ENCODE measurements around the gene CFAP52.

Gene CFAP52

GRCh38 chr17:9676084-9676483 is 99.6 kb downstream of the CFAP52 start:
- Histone ChIP-seq H3K4me3 (no peak overlapping the region), H3K27ac (no peak overlapping the region)
- DNase-seq (ENCODE audit: low spot score), result no peak
- TF ChIP-seq CTCF (IDR thresholded peaks at IDR 0.05), result no peak

GRCh38 chr17:9676820-9677310 is 100.4 kb downstream of the CFAP52 start:
- no peak for TF ChIP-seq CTCF (IDR thresholded peaks at IDR 0.05)
- DNase-seq (ENCODE audit: low spot score), result no peak
- H3K27ac ChIP-seq, result no peak overlapping the region
- H3K4me3 ChIP-seq, result no peak overlapping the region

GRCh38 chr17:9677411-9677810 is 101.0 kb downstream of the CFAP52 start:
- no peak for TF ChIP-seq CTCF (IDR thresholded peaks at IDR 0.05)
- no peak overlapping the region for H3K4me3 ChIP-seq
- no peak for DNase-seq (ENCODE audit: low spot score)
- H3K27ac ChIP-seq, result no peak overlapping the region

GRCh38 chr17:9677896-9678295 is 101.5 kb downstream of the CFAP52 start:
- no peak for DNase-seq (ENCODE audit: low spot score)
- H3K27ac ChIP-seq, result no peak overlapping the region
- TF ChIP-seq CTCF (IDR thresholded peaks at IDR 0.05), result no peak
- H3K4me3 ChIP-seq, result no peak overlapping the region

GRCh38 chr17:9684955-9685621 is 108.6 kb downstream of the CFAP52 start:
- TF ChIP-seq CTCF (IDR thresholded peaks at IDR 0.05), result no peak
- no peak overlapping the region for H3K27ac ChIP-seq
- DNase-seq (ENCODE audit: low spot score), result no peak
- no peak overlapping the region for H3K4me3 ChIP-seq

Measured in coronary artery (tissue), 2 donors.